B cell (primary cell): ENCODE results near the gene ATP2B3.

Source experiments
- CTCF ChIP-seq: fragments of 200-600 bp; IDR thresholded peaks from one replicate; pipeline ENCODE4 v1.8.0; 2022; ENCODE audit warnings: antibody characterized with exemption, mild to moderate bottlenecking
- EZH2 ChIP-seq: IDR thresholded peaks from 2 replicates; pipeline ENCODE4 v1.6.1; 2012; ENCODE audit warnings: borderline replicate concordance, low read depth, mild to moderate bottlenecking, moderate library complexity, low read length; ENCODE audit not compliant: insufficient read depth, poor library complexity, severe bottlenecking

DNA sequence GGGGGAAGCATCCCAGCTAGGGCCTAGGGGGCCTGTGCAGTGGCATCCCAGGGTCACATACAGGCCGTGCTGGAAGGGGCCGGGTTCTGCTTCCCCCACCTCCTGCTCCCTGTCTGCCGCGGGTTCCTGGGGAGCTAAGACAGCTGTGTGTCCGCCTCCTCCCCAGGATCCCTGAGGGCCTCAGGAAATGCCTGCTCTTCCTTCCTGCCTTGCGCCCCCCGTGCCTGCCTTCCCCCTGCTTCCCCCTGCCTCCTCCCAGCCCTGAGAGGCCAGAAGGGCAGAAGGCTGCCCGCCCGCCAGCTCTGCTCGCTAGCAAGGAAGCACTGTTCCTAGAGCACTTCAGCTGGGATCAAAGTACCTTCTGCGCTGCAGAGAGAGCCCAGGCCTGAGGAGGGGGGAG, 25.5 kb upstream of the ATP2B3 start:
- TF ChIP-seq CTCF (no peak), EZH2 (no peak)
